ENCODE measurements around the gene SLC34A3. TPM values are rescaled to one million over a fixed set of nuclear protein-coding genes. Genes with fewer than 3 reads are reported as not detected.
A peak's percentile ranks its signal among the peaks of the same experiment; 100 is the strongest.

Gene SLC34A3
- total and polyA plus RNA-seq, 4 donors: 0.06 to 1.6 (median 0.95) TPM; not detected in 1

DNA sequence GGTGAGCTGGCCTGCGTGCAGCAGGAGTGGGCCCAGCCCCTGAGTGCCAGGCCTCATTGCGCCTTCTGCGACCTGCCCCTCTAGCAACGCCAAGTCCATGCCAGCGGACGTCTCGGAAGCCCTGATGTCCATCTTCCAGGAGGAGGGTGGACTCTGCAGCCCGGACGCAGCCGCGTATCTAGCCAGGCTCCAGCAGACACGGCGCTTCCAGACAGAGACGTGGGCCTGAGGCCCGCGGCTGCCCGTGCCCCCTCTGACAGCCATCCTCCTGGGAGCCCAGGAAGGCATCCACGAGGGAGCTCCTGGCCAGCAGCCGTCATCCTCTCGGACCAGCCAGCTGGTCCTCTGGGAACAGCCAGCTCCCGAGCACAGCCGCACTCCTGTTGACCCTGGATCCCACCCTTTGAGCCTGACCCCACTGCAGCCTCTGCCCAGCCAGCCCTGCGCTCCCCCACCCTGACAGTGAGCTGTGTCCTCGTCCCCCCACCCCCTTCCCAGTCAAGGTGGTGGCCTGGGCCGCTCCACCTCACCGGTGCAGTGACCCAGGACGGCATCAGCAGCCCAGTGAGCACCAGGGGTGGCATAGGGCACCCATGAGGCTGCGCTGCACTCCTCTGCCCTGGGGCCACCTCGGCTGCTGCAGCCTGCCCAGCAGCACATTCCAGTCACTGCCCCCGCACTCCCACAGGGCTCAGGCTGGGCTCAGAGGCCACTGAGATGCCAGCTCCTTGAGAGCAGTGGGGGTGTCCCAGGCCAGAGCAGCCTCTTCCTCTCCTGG is 14.3 kb upstream of the SLC34A3 start:
- H3K9me3 ChIP-seq (ENCODE audit: control insufficient read depth, insufficient read depth, low read length): no peaks in the 10 kb centered on the region
- 92% methylated on average over 30 of the region's 30 CpGs for WGBS (ENCODE audit: insufficient coverage)
- no peak overlapping the region for H3K27ac ChIP-seq (ENCODE audit: low read depth, low read length)
- peaks cover 96% of the 10 kb centered on the region for H3K36me3 ChIP-seq (ENCODE audit: control insufficient read depth, insufficient read depth, low read length)
- peaks cover 12% of the 10 kb centered on the region for H3K4me1 ChIP-seq (ENCODE audit: control insufficient read depth, insufficient read depth, low read length)
- no peak for DNase-seq (ENCODE audit: low read depth in 4 of 6, low spot score in 6 of 6)
- H3K4me3 ChIP-seq (ENCODE audit: low read depth, low read length): no peak overlapping the region
- no peaks in the 10 kb centered on the region for H3K27me3 ChIP-seq (ENCODE audit: control insufficient read depth, insufficient read depth, low read length)

DNA sequence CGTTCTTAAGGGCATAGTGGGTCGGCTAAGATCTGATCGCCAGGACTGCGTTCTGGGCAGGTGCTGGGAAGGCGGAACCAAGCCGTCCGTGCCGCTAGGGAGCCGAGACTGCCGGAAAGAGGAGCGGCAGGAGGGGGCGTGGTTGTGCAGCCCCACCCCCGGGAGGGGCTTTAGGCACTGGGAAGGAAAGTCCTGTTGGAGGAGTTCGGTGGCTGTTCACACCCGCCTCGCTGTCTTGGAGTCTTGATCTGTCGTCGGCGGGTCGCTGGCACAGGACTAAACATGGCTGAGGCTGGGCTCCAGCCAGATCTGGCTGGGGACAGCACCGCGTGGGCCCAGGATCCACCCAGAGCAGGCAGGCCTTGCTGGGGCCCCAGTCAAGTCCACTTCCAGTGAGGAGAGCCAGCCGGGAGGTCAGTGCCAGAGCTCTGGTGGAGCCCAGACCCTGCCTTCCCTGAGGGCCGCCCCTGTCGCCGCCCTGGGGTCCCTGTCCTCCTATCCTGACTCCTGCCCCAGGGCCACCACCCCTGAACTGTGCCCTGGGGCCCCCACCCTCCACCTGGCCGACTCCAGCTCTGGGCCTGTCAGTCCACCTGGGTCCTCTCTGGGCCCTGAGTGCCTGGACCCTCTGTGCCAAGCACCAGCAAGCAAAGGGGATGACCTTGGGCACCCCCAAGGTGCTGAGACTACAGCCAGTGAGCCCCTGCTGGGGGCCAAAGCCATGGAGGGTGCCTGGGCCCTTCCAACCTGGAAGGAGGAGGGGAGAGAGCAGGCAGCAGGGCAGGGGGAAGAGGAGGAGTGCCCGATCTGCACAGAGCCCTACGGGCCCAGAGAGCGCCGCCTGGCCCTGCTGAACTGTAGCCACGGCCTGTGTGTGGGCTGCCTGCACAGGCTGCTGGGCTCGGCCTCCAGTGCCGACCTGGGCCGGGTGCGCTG is 13.2 kb upstream of the SLC34A3 start:
- Histone ChIP-seq H3K4me1 (ENCODE audit: control insufficient read depth, insufficient read depth, low read length) (peaks cover 19% of the 10 kb centered on the region), H3K36me3 (ENCODE audit: control insufficient read depth, insufficient read depth, low read length) (peaks cover 84% of the 10 kb centered on the region), H3K27ac (ENCODE audit: low read depth, low read length) (no peak overlapping the region), H3K9me3 (ENCODE audit: control insufficient read depth, insufficient read depth, low read length) (no peaks in the 10 kb centered on the region), H3K4me3 (ENCODE audit: low read depth, low read length) (no peak overlapping the region), H3K27me3 (ENCODE audit: control insufficient read depth, insufficient read depth, low read length) (no peaks in the 10 kb centered on the region)
- no peak for DNase-seq (ENCODE audit: low read depth in 4 of 6, low spot score in 6 of 6)
- WGBS (ENCODE audit: insufficient coverage): 76% methylated on average over 36 of the region's 36 CpGs

DNA sequence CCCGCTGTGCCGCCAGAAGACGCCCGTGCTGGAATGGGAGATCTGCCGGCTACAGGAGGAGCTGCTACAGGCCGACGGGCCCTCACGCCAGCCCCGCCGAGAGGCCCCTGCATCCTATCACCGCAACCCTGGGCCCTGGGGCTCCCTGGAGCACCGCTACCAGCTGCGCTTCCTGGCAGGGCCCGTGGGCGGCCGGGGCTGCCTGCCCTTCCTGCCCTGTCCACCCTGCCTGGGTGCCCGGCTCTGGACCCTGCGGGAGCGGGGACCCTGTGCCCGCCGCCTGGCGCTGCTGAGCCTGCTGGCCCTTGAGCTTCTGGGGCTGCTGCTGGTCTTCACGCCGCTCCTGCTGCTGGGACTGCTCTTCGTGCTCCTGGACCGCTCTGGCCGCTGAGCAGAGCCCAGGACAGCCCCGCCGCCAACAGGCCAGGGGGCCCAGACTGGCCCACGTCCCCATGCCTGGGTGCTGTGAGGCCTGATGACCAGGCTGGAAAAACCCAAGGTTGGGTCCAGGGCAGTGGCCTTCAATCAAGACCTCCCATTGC is 12.4 kb upstream of the SLC34A3 start:
- no peaks in the 10 kb centered on the region for H3K9me3 ChIP-seq (ENCODE audit: control insufficient read depth, insufficient read depth, low read length)
- H3K4me1 ChIP-seq (ENCODE audit: control insufficient read depth, insufficient read depth, low read length): peaks cover 26% of the 10 kb centered on the region
- H3K36me3 ChIP-seq (ENCODE audit: control insufficient read depth, insufficient read depth, low read length): peaks cover 77% of the 10 kb centered on the region
- H3K27ac ChIP-seq (ENCODE audit: low read depth, low read length): no peak overlapping the region
- DNase-seq (ENCODE audit: low read depth in 4 of 6, low spot score in 6 of 6): no peak
- no peak overlapping the region for H3K4me3 ChIP-seq (ENCODE audit: low read depth, low read length)
- WGBS (ENCODE audit: insufficient coverage): 96% methylated on average over 30 of the region's 30 CpGs
- no peaks in the 10 kb centered on the region for H3K27me3 ChIP-seq (ENCODE audit: control insufficient read depth, insufficient read depth, low read length)

DNA sequence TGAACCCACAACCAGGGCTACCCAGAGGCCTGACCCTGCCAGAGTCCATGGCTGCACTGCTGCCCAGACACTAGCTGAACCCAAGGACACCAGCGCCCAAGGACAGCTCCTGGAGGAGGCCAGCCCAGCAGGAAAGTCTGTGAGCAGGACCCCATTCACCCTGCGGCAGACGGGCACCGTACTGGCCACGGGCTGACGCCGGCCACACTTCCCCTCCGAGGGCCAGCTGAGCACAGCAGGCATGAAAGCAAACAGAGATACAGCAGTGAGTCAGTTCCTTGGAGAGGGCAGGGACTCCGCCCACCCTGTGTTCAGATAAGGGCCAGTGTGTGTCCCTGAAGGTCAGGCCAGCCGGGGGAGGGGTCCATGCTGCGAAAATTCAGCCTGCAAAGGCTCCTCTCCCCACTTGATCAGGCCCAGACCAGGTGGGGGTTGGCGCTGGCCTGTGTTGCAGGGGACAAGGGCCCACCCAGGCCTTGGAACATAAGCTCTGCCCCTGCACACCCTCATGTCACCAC is 11.9 kb upstream of the SLC34A3 start:
- Histone ChIP-seq H3K27ac (ENCODE audit: low read depth, low read length) (no peak overlapping the region), H3K4me3 (ENCODE audit: low read depth, low read length) (no peak overlapping the region), H3K27me3 (ENCODE audit: control insufficient read depth, insufficient read depth, low read length) (no peaks in the 10 kb centered on the region), H3K36me3 (ENCODE audit: control insufficient read depth, insufficient read depth, low read length) (peaks cover 72% of the 10 kb centered on the region), H3K4me1 (ENCODE audit: control insufficient read depth, insufficient read depth, low read length) (peaks cover 29% of the 10 kb centered on the region), H3K9me3 (ENCODE audit: control insufficient read depth, insufficient read depth, low read length) (no peaks in the 10 kb centered on the region)
- 87% methylated on average over 12 of the region's 12 CpGs for WGBS (ENCODE audit: insufficient coverage)
- no peak for DNase-seq (ENCODE audit: low read depth in 4 of 6, low spot score in 6 of 6)

DNA sequence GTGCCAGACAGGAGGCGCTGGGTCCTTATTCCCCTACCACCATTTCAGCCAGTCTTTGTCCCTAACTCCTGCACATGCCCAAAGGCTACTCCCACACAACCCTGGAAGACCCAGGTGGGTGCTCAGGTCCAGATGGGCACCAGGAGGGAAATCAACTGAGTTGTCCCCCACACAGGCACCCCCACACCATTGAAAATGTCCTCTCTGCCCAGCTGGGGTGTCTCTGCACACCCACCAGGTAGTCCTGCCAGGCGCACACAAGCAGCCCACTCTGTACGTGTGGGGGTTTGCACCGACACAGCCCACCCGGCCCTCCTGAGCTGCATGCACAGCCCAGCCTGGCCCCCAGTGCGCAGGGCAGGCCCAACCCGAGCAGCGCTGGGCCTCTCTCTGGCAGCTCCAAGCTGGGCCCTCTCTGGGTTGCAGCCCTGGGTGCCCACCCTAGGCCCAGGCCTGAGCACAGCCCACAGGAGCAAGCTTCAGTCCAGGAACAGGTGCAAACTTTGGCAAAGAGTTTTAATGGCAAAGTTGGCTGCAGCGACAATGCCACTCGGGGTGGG is 10.9 kb upstream of the SLC34A3 start:
- H3K4me1 ChIP-seq (ENCODE audit: control insufficient read depth, insufficient read depth, low read length): peaks cover 34% of the 10 kb centered on the region
- 94% methylated on average over 10 of the region's 10 CpGs for WGBS (ENCODE audit: insufficient coverage)
- H3K27me3 ChIP-seq (ENCODE audit: control insufficient read depth, insufficient read depth, low read length): no peaks in the 10 kb centered on the region
- H3K36me3 ChIP-seq (ENCODE audit: control insufficient read depth, insufficient read depth, low read length): peaks cover 61% of the 10 kb centered on the region
- H3K4me3 ChIP-seq (ENCODE audit: low read depth, low read length): no peak overlapping the region
- DNase-seq (ENCODE audit: low read depth in 4 of 6, low spot score in 6 of 6): no peak
- H3K27ac ChIP-seq (ENCODE audit: low read depth, low read length): no peak overlapping the region
- no peaks in the 10 kb centered on the region for H3K9me3 ChIP-seq (ENCODE audit: control insufficient read depth, insufficient read depth, low read length)

DNA sequence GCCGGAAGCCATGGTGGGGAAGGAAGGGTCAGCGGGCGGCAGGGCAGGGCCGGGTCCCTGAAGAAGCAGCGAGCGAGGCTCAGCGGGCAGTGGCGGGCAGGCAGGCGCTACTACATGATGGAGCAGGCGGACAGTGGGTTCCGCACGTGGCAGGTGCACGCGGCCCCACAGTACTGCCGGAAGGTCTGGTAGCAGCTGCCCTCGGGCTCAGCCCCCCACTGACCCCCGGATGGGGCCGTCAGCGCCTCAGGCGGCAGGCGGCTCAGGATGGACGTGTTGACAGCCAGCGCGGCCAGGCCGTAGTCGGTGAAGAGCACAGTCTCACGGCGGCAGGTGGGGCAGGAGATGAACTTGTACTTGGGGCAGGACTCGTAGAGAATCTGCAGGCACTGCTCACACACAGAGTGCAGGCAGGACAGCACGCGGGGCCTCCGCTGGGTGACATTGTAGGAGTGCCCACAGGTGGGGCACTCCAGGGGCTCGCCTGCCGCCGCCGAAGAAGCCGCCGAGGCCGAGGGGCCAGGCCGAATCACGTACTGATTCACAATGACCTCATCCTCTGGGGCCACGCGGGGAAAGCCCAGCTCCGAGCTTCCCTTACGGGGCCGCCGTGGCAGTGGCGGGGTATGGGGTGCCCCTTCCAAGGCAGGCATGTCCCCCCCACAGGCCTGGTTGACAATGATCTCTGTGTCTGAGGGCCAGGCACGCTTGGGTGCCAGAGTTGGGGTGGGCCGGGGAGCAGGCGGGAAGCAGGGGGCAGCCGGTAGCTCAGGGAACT is 10.2 kb upstream of the SLC34A3 start:
- Histone ChIP-seq H3K4me1 (ENCODE audit: control insufficient read depth, insufficient read depth, low read length) (peaks cover 36% of the 10 kb centered on the region), H3K27me3 (ENCODE audit: control insufficient read depth, insufficient read depth, low read length) (no peaks in the 10 kb centered on the region), H3K4me3 (ENCODE audit: low read depth, low read length) (no peak overlapping the region), H3K9me3 (ENCODE audit: control insufficient read depth, insufficient read depth, low read length) (no peaks in the 10 kb centered on the region), H3K36me3 (ENCODE audit: control insufficient read depth, insufficient read depth, low read length) (peaks cover 55% of the 10 kb centered on the region), H3K27ac (ENCODE audit: low read depth, low read length) (no peak overlapping the region)
- 88% methylated on average over 51 of the region's 52 CpGs for WGBS (ENCODE audit: insufficient coverage)
- DNase-seq (ENCODE audit: low read depth in 4 of 6, low spot score in 6 of 6): no peak

DNA sequence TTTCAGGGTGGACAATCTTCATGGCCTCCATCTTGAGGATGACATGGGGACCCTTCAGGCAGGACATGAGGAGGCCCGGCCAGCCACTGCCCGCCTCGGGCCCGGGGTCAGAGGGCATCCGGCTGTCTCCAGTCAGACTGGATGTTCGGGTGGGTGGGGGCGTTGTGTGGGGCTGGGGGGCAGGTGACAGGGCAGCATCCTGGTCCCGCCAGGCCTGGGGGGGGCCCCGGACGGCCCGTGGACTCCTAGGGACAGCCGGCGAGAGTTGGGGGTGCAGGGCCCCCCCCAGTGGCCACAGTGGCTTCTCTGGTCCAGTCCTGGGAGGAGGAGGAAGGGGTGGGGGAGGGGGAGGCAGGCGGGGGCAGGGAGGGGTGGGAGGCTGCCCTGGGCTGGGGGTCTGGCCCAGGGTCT is 9.6 kb upstream of the SLC34A3 start:
- H3K27me3 ChIP-seq (ENCODE audit: control insufficient read depth, insufficient read depth, low read length): no peaks in the 10 kb centered on the region
- no peaks in the 10 kb centered on the region for H3K9me3 ChIP-seq (ENCODE audit: control insufficient read depth, insufficient read depth, low read length)
- no peak overlapping the region for H3K27ac ChIP-seq (ENCODE audit: low read depth, low read length)
- no CpG with 5 or more reads among the region's 14 CpGs for WGBS (ENCODE audit: insufficient coverage)
- peaks cover 49% of the 10 kb centered on the region for H3K36me3 ChIP-seq (ENCODE audit: control insufficient read depth, insufficient read depth, low read length)
- peaks cover 36% of the 10 kb centered on the region for H3K4me1 ChIP-seq (ENCODE audit: control insufficient read depth, insufficient read depth, low read length)
- no peak for DNase-seq (ENCODE audit: low read depth in 4 of 6, low spot score in 6 of 6)
- no peak overlapping the region for H3K4me3 ChIP-seq (ENCODE audit: low read depth, low read length)

DNA sequence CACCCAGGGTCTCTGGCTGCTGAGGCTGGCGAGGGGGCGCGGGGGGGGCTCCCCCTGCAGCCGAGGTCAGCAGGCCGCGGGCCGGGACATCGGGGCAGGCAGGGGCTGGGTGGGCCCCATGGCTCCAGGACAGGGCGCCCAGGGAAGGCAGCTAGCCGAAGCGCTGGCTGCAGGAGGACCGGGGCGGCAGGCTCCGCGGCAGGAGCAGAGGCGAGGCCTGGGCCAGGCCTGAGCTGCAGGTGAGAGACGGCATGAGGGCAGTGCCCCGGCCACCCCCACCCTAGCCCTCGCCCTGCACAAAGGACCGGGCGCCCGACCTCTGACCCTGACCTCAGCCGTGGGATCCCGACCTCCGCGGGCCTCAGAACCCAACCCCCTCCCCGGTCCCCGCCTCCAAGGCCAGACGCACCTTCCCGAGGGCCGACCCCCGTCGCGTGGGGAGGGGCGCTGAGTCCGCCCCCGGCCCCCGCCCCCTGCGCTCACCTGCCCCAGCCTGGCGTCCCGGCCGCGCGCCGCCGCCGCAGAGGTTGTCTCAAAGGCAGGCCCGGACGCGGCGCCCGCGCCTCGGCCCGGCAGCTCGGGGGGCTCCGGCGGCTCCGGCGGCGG is 9.1 kb upstream of the SLC34A3 start:
- 3% methylated on average over 61 of the region's 61 CpGs for WGBS (ENCODE audit: insufficient coverage)
- H3K4me3 ChIP-seq (ENCODE audit: low read depth, low read length): peak overlapping the region; percentile 24

More for the DNA sequence above, 9.1 kb upstream of the SLC34A3 start:
- Histone ChIP-seq H3K4me1 (ENCODE audit: control insufficient read depth, insufficient read depth, low read length) (peaks cover 36% of the 10 kb centered on the region), H3K27ac (ENCODE audit: low read depth, low read length) (no peak overlapping the region), H3K36me3 (ENCODE audit: control insufficient read depth, insufficient read depth, low read length) (peaks cover 44% of the 10 kb centered on the region), H3K9me3 (ENCODE audit: control insufficient read depth, insufficient read depth, low read length) (no peaks in the 10 kb centered on the region), H3K27me3 (ENCODE audit: control insufficient read depth, insufficient read depth, low read length) (no peaks in the 10 kb centered on the region)
- peak in 2 of 6 donors; percentile 30 to 37 for DNase-seq (ENCODE audit: low read depth in 4 of 6, low spot score in 6 of 6)

Data from spinal cord (tissue), 10 donors.